ENCODE results near the gene CSH1. TPM values are rescaled to one million over a fixed set of nuclear protein-coding genes. Genes with fewer than 3 reads are reported as not detected.
"Not testable (repeated sequence)": the region's sequence is repeated elsewhere in the genome, so short reads cannot be mapped to it uniquely, and the experiment has no call there.

CSH1 gene
- total RNA-seq, 3 donors from 2014 or later, result not detected

DNA sequence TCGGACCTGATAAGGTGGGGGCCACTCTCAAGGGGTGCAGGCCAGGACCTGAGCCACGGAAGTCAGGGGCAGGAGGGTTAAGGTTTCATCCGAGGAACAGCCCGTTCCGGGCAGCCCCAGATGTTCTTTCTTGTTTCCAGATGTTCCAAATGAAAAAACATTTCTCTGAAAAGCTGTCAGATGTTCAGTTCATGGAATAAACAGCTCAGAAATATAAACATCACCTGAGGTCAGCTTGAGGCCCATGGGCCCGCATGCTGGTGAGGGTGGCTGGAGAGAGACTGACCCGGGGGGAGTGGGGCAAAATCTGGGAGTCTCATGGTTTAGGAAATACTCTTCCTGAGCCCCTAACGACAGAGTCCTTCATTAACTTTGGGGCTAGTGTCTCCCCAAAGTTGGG lies 37.2 kb upstream of the CSH1 start:
- Mint-ChIP-seq H3K4me3 (no peak overlapping the region), H3K27me3 (ENCODE audit: low read depth) (no peaks in the 10 kb centered on the region), H3K9me3 (no peaks in the 10 kb centered on the region), H3K36me3 (ENCODE audit: insufficient read depth) (no peaks in the 10 kb centered on the region), H3K4me1 (ENCODE audit: low read depth) (peaks cover 29% of the 10 kb centered on the region)
- no peak for DNase-seq
- no peak for ATAC-seq

DNA sequence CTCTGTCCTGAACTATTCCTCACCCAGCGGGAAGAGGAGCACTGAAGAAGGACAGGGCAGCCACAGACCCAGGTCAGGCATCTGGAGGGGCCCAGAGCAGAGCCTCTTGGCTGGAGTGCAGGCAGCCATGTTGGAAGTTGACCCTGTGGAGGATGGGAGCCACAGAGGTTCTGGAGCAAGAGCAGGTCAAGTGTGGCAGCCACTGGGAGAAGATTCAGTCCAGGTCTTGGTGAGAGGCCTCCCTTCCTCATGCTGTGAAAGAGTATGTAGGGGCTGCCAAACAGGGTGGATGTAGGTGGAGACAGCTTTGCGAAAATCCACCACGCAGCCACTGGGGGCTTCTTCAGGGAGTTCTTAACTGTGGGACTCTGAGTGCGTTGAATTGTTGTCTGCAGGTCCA lies 36.3 kb upstream of the CSH1 start:
- peaks cover 27% of the 10 kb centered on the region for H3K4me1 Mint-ChIP-seq (ENCODE audit: low read depth)
- H3K27me3 Mint-ChIP-seq (ENCODE audit: low read depth), result no peaks in the 10 kb centered on the region
- ATAC-seq (no peak), DNase-seq (no peak)
- H3K9me3 Mint-ChIP-seq, result no peaks in the 10 kb centered on the region
- no peaks in the 10 kb centered on the region for H3K36me3 Mint-ChIP-seq (ENCODE audit: insufficient read depth)
- H3K4me3 Mint-ChIP-seq, result peak overlapping the region; percentile 88

DNA sequence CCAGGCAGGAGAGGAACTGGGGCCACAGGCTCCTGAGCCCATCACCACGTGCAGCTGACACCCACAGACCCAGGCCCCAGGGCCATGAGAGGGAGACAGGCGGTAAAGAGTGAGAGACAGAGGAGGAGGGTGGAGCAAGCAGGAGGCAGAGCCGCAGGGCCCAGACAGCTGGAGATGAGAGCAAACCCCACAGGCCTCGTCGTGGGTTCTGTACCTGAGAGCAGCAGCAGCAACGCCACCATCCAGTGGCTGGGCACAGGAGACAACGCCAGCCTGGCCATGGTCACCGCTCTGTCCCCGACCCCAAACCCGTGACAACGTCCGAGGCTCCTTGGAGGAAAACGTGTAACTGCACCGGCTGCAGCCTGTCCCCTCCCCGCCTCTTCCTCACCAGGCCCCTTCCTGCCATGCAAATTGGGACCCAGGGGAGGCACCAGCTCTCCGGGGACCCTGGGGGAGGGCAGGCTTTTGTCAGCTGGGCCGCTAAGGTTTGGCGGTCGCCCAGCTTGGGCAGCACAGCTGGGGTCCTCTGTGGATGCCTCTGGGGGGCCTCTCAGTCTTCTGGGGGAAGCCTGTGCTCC lies 35.7 kb upstream of the CSH1 start, which contains the start of gene CD79B:
Gene CD79B (minus strand): TSS at position 351 of the 581 bp plus-strand sequence. CDS start 70 bp downstream, at position 281.
- H3K27me3 Mint-ChIP-seq (ENCODE audit: low read depth), result no peaks in the 10 kb centered on the region
- no peaks in the 10 kb centered on the region for H3K9me3 Mint-ChIP-seq
- H3K4me1 Mint-ChIP-seq (ENCODE audit: low read depth), result peaks cover 27% of the 10 kb centered on the region
- H3K4me3 Mint-ChIP-seq, result peak within 1 kb of the TSS; percentile 88
- ATAC-seq (peak; percentile 76 to 77), DNase-seq (no peak)
- H3K36me3 Mint-ChIP-seq (ENCODE audit: insufficient read depth), result no peaks in the 10 kb centered on the region

DNA sequence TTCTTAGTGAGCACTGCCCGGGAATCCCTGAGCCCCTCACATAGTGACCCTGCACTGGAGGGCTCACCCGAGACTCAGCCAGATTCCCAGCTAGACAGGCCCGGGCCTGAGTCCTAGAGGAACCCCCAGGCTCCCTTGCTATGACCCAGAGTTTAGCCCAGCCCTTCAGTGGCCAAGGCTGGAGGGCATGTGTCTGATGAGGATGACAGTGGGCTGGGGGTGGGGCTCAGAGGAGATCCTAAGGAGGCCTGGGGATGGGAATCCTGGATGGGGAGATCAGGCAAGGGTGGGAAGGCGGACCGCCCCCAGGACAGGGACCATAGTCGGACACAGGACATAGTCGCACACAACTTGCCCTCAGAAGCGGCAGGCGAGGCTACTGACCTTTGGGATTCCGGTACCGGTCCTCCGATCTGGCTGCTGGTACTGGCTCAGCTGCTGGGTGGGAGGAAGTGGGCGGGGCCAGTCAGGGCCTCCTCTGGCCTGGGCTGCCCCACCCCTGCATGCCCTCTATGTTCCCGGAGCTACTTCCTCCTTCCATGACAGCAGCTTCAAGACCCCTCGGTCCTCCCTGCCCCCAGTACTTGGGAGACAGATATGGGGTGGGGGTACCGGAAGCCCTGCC lies 34.7 kb upstream of the CSH1 start:
- DNase-seq (peak; percentile 45), ATAC-seq (peak; percentile 64 to 69)
- Mint-ChIP-seq H3K27me3 (ENCODE audit: low read depth) (no peaks in the 10 kb centered on the region), H3K4me1 (ENCODE audit: low read depth) (peaks cover 26% of the 10 kb centered on the region), H3K9me3 (no peaks in the 10 kb centered on the region), H3K36me3 (ENCODE audit: insufficient read depth) (no peaks in the 10 kb centered on the region), H3K4me3 (peak overlapping the region; percentile 88)

DNA sequence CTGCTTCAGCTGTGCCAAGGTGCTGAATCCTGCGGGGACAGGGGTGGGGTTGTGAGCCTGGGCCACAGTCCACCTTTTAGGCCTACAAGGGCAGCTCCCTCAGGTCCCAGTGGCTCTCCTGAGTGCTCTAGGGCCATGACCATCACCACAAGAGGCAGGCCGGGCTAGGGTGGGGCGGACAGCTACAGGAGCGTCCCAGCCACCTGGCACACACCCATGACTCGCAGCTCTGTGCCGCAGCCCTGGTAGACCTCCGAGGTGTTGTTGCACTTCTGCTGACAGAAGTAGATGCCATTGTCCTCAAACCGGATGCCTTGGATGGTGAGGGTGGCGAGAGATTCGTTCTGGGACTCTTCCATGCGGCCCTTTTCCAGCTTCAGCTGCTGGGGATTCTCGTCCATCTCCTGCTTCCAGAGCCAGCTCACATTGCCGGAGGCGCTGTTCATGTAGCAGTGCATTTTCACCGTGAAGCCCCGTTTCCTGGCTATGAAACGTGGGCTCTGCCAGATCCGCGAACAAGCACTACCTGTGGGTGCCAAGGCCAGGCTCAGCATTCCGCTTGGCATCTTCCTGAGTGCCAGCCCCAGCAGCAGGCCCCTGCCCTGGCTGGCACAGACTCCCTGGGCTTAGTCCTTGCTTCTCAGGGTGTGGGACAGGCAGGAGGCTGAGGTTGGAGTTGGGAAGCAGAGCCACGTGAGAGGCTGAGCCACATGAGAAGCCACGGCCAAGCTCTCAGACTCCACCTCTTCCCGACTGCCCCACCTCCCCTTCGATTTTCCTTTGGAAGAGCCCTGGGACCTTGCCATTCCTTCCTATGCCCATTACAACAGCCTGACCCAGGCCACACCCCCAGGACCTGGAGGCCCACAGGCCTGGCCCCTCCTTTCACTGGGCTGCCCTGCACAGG lies 33.7 kb upstream of the CSH1 start:
- ATAC-seq (no peak), DNase-seq (no peak)
- no peaks in the 10 kb centered on the region for H3K27me3 Mint-ChIP-seq (ENCODE audit: low read depth)
- H3K4me1 Mint-ChIP-seq (ENCODE audit: low read depth), result peaks cover 25% of the 10 kb centered on the region
- H3K9me3 Mint-ChIP-seq, result no peaks in the 10 kb centered on the region
- no peaks in the 10 kb centered on the region for H3K36me3 Mint-ChIP-seq (ENCODE audit: insufficient read depth)
- H3K4me3 Mint-ChIP-seq, result peak overlapping the region; percentile 88

DNA sequence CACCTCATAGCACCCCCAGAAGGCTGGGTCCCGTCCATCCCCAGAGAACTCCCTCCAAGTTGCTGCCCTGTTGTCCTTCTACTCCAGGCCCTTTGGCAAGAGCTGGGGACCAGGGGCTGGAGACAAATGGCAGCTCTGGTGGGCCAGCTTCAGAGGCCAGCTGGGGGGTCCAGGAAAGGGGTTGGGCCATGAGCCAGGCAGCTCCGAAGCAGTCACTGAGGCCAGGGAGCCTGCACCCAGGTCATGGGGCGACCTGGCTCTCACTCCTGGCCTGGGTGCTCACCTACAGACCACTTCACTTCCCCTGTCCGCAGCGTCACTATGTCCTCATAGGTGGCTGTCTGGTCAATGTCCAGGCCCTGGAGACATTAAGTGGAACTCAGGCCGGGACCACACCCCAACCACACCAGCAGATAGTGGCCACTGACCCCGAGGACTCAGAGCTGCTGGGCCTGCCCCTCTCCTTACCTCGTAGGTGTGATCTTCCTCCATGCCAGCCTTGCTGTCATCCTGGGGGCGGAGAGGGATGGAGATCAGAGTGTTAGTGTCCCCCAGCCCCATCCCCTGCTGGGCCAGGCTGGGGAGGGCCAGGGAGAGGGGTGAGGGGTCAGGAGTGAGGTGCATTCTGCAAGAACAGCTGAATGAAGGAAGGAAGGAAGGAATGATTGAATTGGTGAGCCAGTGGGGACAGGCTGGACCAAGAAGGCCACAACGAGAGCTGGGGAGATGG lies 32.8 kb upstream of the CSH1 start:
- no peaks in the 10 kb centered on the region for H3K27me3 Mint-ChIP-seq (ENCODE audit: low read depth)
- DNase-seq, result no peak
- no peaks in the 10 kb centered on the region for H3K9me3 Mint-ChIP-seq
- no peak overlapping the region for H3K4me3 Mint-ChIP-seq
- no peaks in the 10 kb centered on the region for H3K36me3 Mint-ChIP-seq (ENCODE audit: insufficient read depth)
- no peak for ATAC-seq
- H3K4me1 Mint-ChIP-seq (ENCODE audit: low read depth), result peaks cover 25% of the 10 kb centered on the region

DNA sequence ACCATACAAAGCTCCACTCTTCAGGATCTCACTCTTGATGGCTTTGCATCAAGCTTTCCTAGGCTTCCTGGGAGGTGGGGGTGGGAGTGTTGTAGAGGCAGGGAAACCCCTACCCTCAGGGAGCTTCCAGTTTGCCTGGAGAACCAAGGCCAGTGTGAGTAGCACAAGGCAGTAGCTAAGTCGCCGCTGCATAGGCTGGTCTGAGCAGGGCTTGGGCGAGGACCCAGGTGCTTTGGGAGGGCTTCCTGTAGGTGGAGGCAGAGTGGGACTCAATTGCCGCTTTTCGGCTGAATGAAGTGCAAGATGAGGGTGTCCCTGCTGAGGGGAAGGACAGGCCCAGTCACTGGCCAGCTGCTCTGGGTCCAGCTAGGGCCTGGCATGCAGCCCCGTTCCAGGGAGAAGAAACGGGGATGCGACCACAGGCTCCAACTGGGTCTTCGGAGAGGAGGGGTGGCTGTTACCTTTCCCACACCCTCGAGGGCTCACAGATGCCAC lies 31.8 kb upstream of the CSH1 start:
- Mint-ChIP-seq H3K27me3 (ENCODE audit: low read depth) (no peaks in the 10 kb centered on the region), H3K9me3 (no peaks in the 10 kb centered on the region), H3K4me3 (no peak overlapping the region), H3K36me3 (ENCODE audit: insufficient read depth) (no peaks in the 10 kb centered on the region), H3K4me1 (ENCODE audit: low read depth) (peaks cover 24% of the 10 kb centered on the region)
- no peak for DNase-seq
- no peak for ATAC-seq

DNA sequence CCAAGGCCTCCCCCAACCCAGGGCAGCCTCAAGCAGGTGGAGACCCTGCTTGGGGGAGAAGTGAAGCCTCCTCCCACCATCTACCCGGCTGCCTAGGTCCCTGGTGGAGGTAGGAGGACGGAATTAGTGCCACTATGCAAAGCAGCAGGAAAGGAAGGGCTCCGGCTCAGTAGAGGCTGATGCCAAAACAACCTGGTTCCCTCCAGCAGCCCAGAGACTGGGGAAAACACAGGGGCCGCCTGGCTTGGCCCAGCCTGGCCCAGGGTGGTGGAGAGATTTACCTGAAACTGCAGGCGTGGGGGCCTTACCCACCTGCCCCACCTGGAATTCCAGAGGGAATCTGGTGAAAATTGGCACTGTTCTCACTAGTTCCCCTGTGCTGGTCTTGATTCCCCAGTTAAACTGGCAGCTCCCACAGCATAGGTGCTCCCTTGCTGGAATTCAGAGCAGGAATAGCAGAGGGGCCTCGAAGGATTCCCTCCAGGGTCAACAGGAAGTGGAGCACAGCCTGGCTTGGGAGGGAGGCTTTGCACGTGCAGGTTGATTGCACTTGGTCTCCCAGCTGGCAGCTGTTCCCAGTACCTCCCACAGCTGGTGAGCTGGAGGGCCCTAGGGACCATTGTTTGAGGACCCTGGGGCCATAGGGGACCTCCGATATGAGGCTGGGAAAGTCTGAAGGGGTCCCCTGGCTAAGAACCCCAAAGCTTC lies 31.2 kb upstream of the CSH1 start:
- ATAC-seq (no peak), DNase-seq (no peak)

DNA sequence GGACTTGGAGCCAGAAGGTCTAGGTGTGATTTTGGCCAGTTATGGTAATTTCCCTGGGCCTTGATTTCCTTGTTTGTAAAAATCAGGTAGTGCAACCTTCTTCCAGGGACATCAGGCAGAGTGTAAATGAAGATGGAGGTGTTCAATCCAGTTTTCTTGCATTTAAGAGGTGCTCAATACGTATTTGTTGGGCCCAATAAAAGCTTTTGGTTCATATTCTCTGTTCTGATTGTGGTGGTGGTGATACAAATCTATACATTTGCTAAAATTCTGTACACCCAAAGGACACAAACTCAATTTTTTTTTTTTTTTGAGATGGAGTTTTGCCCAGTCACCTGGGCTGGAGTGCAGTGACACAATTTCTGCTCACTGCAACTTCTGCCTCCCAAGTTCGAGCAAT lies 29.8 kb upstream of the CSH1 start:
- peaks cover 8% of the 10 kb centered on the region for H3K4me1 Mint-ChIP-seq (ENCODE audit: low read depth)
- no peak for DNase-seq
- H3K36me3 Mint-ChIP-seq (ENCODE audit: insufficient read depth), result no peaks in the 10 kb centered on the region
- no peak for ATAC-seq
- no peak overlapping the region for H3K4me3 Mint-ChIP-seq
- no peaks in the 10 kb centered on the region for H3K9me3 Mint-ChIP-seq
- H3K27me3 Mint-ChIP-seq (ENCODE audit: low read depth), result no peaks in the 10 kb centered on the region

More for the DNA sequence above, 31.2 kb upstream of the CSH1 start:
- no peaks in the 10 kb centered on the region for H3K9me3 Mint-ChIP-seq
- no peak overlapping the region for H3K4me3 Mint-ChIP-seq
- H3K4me1 Mint-ChIP-seq (ENCODE audit: low read depth), result peaks cover 21% of the 10 kb centered on the region
- H3K36me3 Mint-ChIP-seq (ENCODE audit: insufficient read depth), result no peaks in the 10 kb centered on the region
- no peaks in the 10 kb centered on the region for H3K27me3 Mint-ChIP-seq (ENCODE audit: low read depth)

DNA sequence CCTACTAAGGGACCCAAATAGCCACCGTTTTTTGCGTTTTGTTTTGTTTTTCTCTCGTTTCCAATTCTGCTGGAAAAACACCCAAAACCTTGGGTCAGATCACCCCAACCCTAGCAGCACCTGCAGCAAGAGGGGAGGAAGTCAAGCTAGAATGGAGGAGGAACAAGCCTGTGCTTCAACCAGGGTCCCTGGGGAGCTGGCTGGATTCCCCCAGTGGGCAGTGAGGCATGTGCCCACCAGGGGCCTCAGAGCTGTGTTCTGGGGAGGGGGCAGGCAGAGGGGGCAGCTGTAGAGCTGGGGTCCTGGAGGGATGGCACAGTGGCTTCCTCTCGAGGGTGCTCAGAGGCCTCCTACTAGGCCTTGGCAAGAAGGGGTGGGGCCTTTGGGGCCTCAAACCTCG lies 29.2 kb upstream of the CSH1 start:
- peaks cover 3% of the 10 kb centered on the region for H3K4me1 Mint-ChIP-seq (ENCODE audit: low read depth)
- H3K9me3 Mint-ChIP-seq, result no peaks in the 10 kb centered on the region
- ATAC-seq, result no peak

DNA sequence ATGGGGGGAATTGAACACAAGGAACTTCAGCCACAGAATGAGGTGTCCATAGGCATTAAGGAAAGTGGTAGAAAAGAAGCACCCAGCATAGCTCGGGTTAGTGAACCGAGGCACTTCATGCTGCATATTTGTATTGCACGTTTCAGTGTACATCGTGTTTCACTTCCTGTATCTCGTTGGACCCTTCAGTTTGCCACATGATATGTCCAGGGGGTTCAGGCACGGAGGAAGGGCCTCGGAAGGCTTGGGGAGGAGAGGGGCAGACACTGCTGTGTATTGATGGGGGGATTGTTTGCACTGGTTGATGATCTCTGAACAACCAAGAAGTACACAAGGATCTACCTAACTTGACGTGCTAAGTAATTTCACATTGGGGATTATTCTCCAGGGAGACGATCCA lies 26.0 kb upstream of the CSH1 start:
- not testable (repeated sequence) for DNase-seq; H3K4me3 Mint-ChIP-seq; H3K36me3 Mint-ChIP-seq (ENCODE audit: insufficient read depth); ATAC-seq; H3K4me1 Mint-ChIP-seq (ENCODE audit: low read depth); H3K27me3 Mint-ChIP-seq (ENCODE audit: low read depth); H3K9me3 Mint-ChIP-seq

More for the DNA sequence above, 29.2 kb upstream of the CSH1 start:
- no peak overlapping the region for H3K4me3 Mint-ChIP-seq
- H3K36me3 Mint-ChIP-seq (ENCODE audit: insufficient read depth), result no peaks in the 10 kb centered on the region
- H3K27me3 Mint-ChIP-seq (ENCODE audit: low read depth), result no peaks in the 10 kb centered on the region
- no peak for DNase-seq

DNA sequence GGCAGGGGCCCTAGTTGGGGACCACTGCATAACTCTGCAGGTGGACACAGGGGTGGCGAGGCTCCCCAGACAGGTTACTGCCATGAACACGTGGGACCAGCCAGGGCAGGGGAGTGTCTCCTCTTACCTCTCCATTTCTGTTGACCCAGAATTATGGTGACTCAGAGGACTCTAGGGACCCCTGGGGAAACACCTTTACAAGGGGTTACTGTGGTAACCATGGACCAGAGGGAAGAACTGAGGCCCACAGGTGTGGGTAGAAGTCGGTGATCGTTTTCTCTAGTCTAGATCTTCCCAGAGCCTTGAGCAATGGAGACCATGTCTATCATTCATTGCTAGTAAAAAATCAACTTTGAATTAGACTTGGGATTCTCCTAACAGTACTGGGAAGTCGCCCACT lies 24.4 kb upstream of the CSH1 start:
- not testable (repeated sequence) for H3K9me3 Mint-ChIP-seq; ATAC-seq; H3K4me3 Mint-ChIP-seq; H3K27me3 Mint-ChIP-seq (ENCODE audit: low read depth); H3K36me3 Mint-ChIP-seq (ENCODE audit: insufficient read depth); H3K4me1 Mint-ChIP-seq (ENCODE audit: low read depth); DNase-seq

DNA sequence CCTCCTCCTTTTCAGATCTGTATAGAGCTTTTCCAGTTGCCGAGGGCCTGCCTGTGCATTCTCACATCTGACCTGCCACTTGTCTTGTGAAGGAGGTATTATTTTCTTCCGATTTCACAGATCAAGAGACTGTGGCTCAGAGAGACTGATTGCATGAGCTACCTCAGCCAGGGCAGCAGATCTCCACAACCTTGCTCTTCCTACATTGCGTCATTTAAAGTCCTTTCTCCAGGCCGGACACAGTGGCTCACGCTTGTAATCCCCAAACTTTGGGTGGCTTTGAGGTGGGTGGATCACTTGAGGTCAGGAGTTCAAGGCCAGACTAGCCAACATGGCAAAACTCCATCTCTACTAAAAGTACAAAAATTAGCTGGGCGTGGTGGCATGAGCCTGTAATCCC lies 23.7 kb upstream of the CSH1 start:
- not testable (repeated sequence) for DNase-seq; H3K4me3 Mint-ChIP-seq; ATAC-seq; H3K27me3 Mint-ChIP-seq (ENCODE audit: low read depth); H3K4me1 Mint-ChIP-seq (ENCODE audit: low read depth); H3K9me3 Mint-ChIP-seq; H3K36me3 Mint-ChIP-seq (ENCODE audit: insufficient read depth)
